HG02840 (cell line): Measurements from ENCODE around the gene FH.
A peak's percentile ranks its signal among the peaks of the same experiment; 100 is the strongest.

ENCODE experiments used
- ATAC-seq: cut with Tn5 transposase; IDR thresholded peaks from one replicate; pipeline ENCODE4 v1.9.1; 2021; ENCODE audit warnings: mild to moderate bottlenecking, moderate library complexity, moderate number of reproducible peaks; ENCODE audit not compliant: unreplicated experiment, low FRiP score

Gene FH

GRCh38 chr1:241527146-241527545 lies 7.6 kb upstream of the FH start:
- ATAC-seq, result no peak

- ATAC-seq, result no peak
These were observed 5.5 kb upstream of the FH start for GRCh38 chr1:241525026-241525425.

DNA sequence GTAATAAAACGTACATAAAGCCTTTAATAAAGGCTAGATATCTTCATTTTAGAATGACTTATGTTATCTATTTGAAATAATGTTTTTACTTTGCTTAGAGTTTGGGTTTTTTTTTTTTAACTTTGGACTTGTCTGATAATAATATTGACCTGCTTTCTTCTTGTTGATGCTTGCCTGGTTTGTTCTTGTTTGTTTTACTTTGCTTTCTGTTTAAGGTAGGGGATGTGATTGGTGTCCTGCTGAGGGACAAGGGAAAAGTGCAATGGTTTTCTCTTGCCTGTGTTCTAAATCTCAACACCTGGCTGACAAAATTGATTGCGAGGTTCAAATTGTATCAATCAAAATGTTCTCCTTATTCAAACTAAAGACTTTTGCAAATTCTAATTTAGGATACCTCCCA lies 2.2 kb upstream of the FH start:
- ATAC-seq, result no peak

- ATAC-seq, result no peak
These were observed 518 bp upstream of the FH start for GRCh38 chr1:241520080-241520465.

GRCh38 chr1:241518476-241519307 lies 863 bp downstream of the FH start:
- peak; percentile 32 for ATAC-seq

- no peak for ATAC-seq
These were observed 6.2 kb downstream of the FH start for GRCh38 chr1:241513378-241513777.

DNA sequence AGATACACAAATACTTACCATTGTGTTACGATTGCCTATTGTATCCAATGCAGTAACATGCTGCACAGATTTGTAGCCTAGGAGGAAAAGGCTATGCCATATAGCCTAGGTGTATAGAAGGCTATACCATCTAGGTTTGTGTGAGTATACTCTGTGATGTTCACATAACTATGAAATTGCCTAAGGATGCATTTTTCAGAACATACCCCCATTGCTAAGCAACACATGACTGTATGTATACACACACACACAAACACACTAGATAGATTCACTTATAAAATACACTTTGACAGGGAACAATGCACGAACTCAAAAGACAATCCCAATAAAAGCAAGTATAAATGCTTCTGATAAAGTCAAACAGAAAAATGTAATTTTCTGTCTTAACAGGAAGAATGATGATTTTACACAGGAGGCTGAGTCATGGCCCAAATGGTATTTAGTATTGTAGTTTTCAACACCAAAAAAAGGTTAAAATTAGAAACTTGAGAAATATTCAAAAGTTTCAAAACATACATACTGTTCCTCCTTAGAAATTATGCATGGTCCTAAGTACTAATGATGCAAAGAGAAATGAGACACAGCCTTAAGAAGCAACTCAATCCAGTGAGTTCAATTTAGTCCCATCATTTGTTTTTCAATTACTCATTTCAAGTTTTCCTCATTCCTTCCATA lies 12.2 kb downstream of the FH start:
- ATAC-seq, result no peak

DNA sequence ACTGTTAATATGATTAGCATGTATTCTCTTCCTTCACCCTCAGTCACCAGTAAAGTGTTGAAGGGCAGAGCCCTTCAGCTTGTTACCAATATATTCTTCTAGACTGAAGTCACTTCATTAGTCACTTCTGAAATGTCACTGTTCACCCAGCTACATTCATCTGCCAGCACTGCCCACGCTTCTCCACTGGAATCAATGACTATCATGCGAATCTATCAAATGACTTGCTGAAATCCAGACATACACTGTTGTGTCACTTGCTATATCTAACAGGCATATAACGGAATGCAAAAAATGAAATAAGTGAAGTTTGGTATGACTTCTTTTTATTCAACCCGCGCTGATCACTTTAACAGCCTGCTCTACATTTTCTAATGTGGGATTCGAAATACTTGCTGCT lies 16.1 kb downstream of the FH start:
- no peak for ATAC-seq

GRCh38 chr1:241499910-241500309 lies 19.6 kb downstream of the FH start:
- no peak for ATAC-seq

DNA sequence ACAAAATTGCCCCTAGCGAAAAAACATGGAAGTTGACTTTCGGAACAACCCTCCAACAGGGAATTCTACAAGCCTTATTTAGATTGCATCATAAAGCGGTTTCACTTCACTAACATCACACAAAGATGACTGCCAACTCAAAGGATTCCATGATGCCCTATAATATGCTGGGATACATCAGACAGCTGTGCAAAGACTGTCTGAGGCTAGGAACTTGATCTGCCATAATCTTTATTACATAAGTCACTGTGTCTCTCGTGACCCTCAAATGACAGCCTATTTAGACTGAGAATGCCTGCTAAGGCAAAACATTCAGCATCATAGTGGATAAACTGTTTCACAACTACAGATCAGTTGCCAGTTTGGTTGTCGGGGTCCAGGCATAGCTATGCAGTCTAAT lies 23.8 kb downstream of the FH start:
- no peak for ATAC-seq

- ATAC-seq, result no peak
These were observed 30.8 kb downstream of the FH start for GRCh38 chr1:241488739-241489138.

GRCh38 chr1:241485554-241485992 lies 34.0 kb downstream of the FH start:
- peak; percentile 43 for ATAC-seq

- ATAC-seq, result peak; percentile 74
These were observed 34.4 kb downstream of the FH start for GRCh38 chr1:241485145-241485544.

GRCh38 chr1:241482761-241483250 lies 36.7 kb downstream of the FH start:
- no peak for ATAC-seq

DNA sequence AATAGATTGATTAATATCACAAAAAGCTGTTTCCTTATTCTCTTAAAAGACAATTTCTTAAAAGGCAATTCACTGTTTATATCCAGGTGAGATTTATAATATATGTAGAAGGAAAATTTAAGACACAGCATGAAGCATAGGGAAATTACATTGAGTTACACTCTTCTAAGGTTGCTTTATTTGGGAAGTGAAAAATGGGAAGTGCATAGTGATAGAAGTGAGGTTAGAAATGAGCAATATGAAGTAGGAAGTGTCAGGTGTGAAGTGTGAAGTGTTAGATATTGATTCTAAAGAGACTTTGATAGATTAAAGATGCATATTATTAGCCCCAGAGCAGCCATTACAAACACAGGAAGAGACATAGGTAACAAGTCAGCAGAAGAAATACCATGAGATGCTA lies 40.3 kb downstream of the FH start:
- no peak for ATAC-seq

DNA sequence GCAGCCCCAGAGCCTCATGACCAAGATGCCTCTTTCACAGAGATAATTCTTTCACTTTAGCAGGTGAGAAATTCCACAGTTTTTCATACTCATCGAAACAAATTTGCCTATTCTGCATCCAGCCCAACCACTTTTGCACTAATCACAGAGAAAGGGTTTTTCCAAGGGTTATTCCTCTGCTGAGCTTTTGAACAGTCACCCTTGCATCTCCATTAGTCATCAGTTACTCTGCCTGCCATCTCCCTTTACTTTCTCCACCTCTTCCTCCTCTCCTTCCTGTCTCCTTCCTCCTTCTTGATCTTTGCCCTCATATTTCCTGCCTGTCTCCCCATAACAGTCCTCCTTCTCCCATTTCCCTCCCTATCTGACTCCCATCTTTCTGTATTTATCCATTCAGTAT lies 43.9 kb downstream of the FH start:
- ATAC-seq, result no peak

- ATAC-seq, result no peak
These were observed 46.5 kb downstream of the FH start for GRCh38 chr1:241473026-241473425.

DNA sequence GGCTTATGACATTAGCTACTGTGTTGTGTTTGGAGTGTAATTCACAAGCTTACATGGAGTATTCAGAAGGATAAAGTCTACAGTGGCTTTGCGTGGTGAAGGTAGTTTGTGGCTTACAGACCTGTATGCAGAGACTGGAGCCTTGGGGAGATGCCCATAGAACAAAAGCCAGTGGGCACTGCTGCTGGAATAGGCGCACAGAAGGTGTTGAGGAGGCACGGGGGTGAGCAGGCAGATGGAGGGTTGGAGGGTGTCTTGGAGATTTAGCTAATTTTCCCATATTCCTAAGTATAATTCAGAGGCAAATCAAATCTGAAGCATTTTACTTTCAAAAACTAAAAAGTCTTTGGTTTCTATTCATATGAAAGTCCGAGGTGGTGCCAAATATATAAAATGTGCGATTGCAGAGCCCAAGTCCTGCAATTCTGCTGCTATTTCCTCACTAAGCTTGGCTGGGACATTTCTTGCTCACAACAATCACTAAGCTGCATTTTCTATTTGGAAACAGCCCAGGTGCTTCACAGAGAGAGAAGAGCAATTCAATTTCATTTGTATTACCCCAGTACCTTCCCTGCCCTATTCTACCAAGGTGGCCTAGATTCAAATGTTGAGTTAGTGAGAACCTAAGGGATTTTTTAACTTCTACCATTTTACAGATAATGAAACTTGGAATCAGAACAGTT lies 48.5 kb downstream of the FH start:
- no peak for ATAC-seq

GRCh38 chr1:241470361-241470760 lies 49.2 kb downstream of the FH start:
- ATAC-seq, result no peak

DNA sequence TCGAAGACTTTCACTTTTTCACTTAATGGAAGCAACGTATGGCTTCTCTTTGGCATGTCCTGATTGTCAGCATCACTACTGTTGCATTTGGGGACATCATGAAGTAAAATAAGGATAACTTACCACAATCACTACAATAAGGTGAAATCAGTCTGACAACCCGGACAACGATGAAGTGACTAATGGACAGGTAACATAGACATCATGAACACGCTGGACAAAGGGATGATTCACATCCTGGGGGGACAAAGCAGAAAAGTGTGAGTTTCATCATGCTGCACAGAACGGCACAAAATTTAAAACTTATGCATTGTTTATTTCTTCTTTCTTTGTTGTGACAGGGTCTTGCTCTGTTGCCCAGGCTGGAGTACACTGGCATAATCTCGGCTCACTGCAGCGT lies 53.9 kb downstream of the FH start:
- ATAC-seq, result no peak

DNA sequence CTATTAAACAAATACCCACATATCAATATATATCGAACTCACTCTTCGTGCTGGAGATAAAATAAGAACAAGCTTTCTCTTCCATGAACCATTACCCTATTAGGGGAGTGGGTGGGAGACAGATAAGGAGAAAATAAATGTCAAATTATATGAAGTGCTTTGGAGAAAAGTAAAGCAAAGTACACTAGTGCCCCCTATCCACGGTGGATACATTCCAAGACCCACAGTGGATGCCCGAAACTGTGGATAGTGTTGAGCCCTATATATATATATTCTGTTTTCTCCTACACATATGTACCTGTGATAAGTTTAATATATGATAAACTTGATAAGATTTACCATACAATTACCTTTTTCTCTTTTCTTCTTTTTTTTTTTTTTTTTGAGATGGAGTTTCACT lies 54.6 kb downstream of the FH start:
- no peak for ATAC-seq
